Aorta (tissue), 5 donors: ENCODE data around the gene NDUFAF5. TPM values are rescaled to one million over a fixed set of nuclear protein-coding genes. Genes with fewer than 3 reads are reported as not detected.

Source experiments
- ATAC-seq: fragments of 200-7000 bp; cut with Tn5 transposase; one replicate; pipeline ENCODE4 v1.9.1; 2022; ENCODE audit warnings: moderate library complexity; ENCODE audit not compliant: low FRiP score
- DNase-seq, 2 donors: peaks; one replicate each; pipeline ENCODE4 v3.0.0-alpha.2; 2020
- H3K27ac ChIP-seq, 2 donors: one replicate each; pipeline ENCODE4 v1.5.1; 2013; ENCODE audit warnings: low read length in 2 of 2, mild to moderate bottlenecking in 2 of 2, moderate library complexity in 2 of 2, control low read depth in 1 of 2, inconsistent platforms in 1 of 2, low read depth in 1 of 2
- H3K27me3 ChIP-seq, 2 donors: one replicate each; pipeline ENCODE4 v1.6.1; 2013; ENCODE audit warnings: control low read depth in 1 of 2, low read length in 1 of 2, mild to moderate bottlenecking in 1 of 2, moderate library complexity in 1 of 2; ENCODE audit not compliant: insufficient read depth in 2 of 2, control insufficient read depth in 1 of 2
- H3K36me3 ChIP-seq, 2 donors: one replicate each; pipeline ENCODE4 v1.6.1; 2013; ENCODE audit warnings: control low read depth in 1 of 2, low read length in 1 of 2, mild to moderate bottlenecking in 1 of 2; ENCODE audit not compliant: insufficient read depth in 2 of 2, control insufficient read depth in 1 of 2
- H3K4me1 ChIP-seq, 2 donors: one replicate each; pipeline ENCODE4 v1.6.1; 2013; ENCODE audit warnings: low read length in 2 of 2, control low read depth in 1 of 2, mild to moderate bottlenecking in 1 of 2, moderate library complexity in 1 of 2; ENCODE audit not compliant: insufficient read depth in 2 of 2, control insufficient read depth in 1 of 2
- H3K4me3 ChIP-seq, 2 donors: one replicate each; pipeline ENCODE4 v1.5.1; 2013; ENCODE audit warnings: low read length in 2 of 2, control low read depth in 1 of 2, mild to moderate bottlenecking in 1 of 2
- H3K9me3 ChIP-seq: one replicate; pipeline ENCODE4 v1.6.1; 2013; ENCODE audit warnings: mild to moderate bottlenecking, low read length; ENCODE audit not compliant: control insufficient read depth
- WGBS, 2 donors: extraction: QIAGEN DNeasy Blood & Tissue Kit; methylation state at CpG; one replicate each; pipeline ENCODE4 v1.1.7; 2013; 5-methylcytosine and 5-hydroxymethylcytosine counted together
- intact Hi-C, 2 donors: fragments of 100-400 bp; cut with DNase I; formaldehyde crosslinking; loops; one replicate each; pipeline versions ENCODE4 v1.14.2 to v1.15.0; 2022
- polyA plus RNA-seq, 2 donors: library from polyadenylated mRNA; stranded (reverse); fragments of 200-250 nt; gene quantifications; one replicate each; pipeline ENCODE4 v1.2.3, GENCODE V29; 2013
- total RNA-seq, 2 donors: library from RNA; stranded (reverse); fragmentation: NEBNext Ultra II Directional; extraction: Animal tissue kit (Norgen Biotek cat#: 25700); gene quantifications; one replicate each; pipeline ENCODE4 v1.2.1, GENCODE V29; 2021
- donor health status: healthy with polysubstance abuse.
- donor health status: Bipolar disorder and iron deficiency.
- donor health status: DM: no; HTN: no; CAD: no.
- donor health status: DM: no; HTN: no; CAD: no.
- donor health status: DM: yes; HTN: yes; CAD: no.

The NDUFAF5 gene
- total and polyA plus RNA-seq, 4 donors, result 23.5 to 27.0 (median 25.0) TPM

DNA sequence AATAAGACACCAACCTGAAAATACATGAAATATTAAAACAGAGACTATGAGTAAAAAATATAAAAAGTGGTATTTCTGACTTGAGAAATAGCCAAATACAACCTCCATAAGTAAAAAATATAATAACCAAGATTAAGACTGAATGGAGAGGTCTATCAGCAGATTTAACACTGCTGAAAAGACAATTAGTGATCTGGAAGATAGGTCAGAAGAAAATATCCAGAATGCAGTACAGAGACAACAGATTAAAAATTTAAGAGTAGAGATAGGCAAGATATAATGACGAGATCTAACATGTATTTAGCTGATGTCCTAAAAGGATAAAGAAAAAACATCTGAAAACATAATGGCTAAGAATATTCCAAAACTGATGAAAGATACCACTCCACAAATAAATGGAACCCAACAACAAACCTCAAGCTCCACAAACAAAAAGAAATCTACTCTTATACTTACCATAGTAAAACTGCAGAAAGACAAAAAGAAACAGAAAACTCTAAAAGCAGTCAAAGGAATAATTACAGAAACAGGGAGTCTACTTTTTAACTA, 18.9 kb upstream of the NDUFAF5 start:
- Histone ChIP-seq H3K4me3 (no peak overlapping the region), H3K27ac (no peak overlapping the region), H3K9me3 (no peaks in the 10 kb centered on the region), H3K4me1 (no peaks in the 10 kb centered on the region), H3K27me3 (peaks cover 0 to 2% of the 10 kb centered on the region in 2 donors), H3K36me3 (peaks cover 0 to 5% of the 10 kb centered on the region in 2 donors)
- no peak for DNase-seq
- no peak for ATAC-seq
- 90 to 99% methylated on average over 1 of the region's 1 CpG for WGBS, 2 donors
- intact Hi-C loops, result loop anchor here in 1 of 2 donors (10.0 kb wide), 1 partner anchor 441 kb away; no protein-coding TSS in a partner anchor

DNA sequence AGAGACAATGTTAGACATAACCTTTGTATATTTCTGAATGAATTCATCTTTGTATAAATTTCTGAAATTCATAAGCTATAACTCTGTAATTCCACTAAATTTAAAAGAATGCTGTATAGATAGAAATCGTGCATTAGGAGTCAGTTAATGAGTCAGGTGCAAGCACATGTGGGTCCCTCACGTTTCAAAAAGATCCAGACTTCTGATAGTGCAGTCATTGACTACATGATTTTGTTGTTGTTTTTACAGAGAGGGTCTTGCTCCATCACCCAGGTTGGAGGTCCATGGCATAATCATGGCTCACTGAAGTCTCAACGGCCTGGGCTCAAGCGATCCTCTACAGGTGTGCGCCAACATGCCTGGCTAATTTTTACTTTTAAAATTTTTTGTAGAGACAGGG, 14.7 kb upstream of the NDUFAF5 start:
- Histone ChIP-seq H3K27ac (no peak overlapping the region), H3K4me1 (no peaks in the 10 kb centered on the region), H3K27me3 (peaks cover 0 to 2% of the 10 kb centered on the region in 2 donors), H3K36me3 (peaks cover 0 to 5% of the 10 kb centered on the region in 2 donors), H3K9me3 (no peaks in the 10 kb centered on the region), H3K4me3 (no peak overlapping the region)
- DNase-seq (no peak), ATAC-seq (no peak)
- intact Hi-C loops, result loop anchor here (5.0 kb wide), 2 partner anchors 648 to 653 kb away; no protein-coding TSS in a partner anchor
- WGBS, 2 donors, result 86% methylated on average over 5 of the region's 5 CpGs

DNA sequence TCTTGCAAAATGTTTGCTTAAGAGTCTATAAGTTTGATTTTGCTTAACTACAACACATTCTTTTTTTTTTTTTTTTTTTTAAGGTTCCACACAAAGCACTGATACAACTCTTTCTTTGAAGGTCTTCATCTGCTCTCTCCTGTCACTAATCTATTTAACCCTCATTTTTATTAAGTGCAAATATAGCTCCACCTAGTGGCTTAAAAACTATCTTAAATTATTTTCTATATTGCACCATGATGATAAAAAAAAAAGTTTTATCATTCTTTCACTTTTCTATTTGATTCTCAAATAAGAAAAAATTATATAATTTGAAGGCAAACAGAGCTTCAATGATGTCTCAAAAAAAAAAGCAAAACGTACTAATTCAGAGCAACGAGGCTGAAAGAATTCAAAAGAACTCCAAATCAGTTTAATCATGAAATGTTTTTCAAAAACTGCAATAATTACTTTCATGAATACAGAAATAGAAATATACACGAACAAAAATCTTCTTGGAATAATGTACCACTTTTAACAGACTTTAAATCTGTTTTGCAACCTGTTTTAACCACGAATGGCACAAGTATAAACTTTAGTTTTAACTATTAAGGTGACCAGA, 12.9 kb upstream of the NDUFAF5 start:
- WGBS, 2 donors, result 54 to 55% methylated on average over 4 of the region's 4 CpGs
- peaks cover 4 to 8% of the 10 kb centered on the region in 2 donors for H3K36me3 ChIP-seq
- H3K27me3 ChIP-seq, result peaks cover 0 to 2% of the 10 kb centered on the region in 2 donors
- intact Hi-C loops, result loop anchor here (5.0 kb wide), 2 partner anchors 650 to 655 kb away; no protein-coding TSS in a partner anchor
- H3K4me3 ChIP-seq, result no peak overlapping the region
- H3K4me1 ChIP-seq, result no peaks in the 10 kb centered on the region
- no peaks in the 10 kb centered on the region for H3K9me3 ChIP-seq
- no peak overlapping the region for H3K27ac ChIP-seq
- DNase-seq (no peak), ATAC-seq (no peak)

DNA sequence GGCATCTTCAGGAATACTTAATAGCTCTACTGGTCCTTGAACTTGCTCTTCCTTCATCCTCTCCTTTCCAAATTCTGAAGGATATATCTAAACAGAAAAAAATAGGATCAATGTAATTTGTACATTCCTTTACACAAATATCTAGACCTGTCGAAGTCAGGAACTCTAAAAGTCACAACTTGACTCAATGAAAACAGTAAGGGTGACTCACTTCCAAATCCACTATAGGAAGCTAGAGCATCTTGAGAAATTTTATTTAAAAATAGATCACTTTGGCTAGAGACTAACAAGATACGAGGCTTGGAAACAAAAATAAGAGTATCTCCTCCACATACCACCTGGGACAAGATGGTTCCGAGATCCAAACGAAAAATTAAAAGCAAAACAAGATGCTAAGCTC, 12.3 kb upstream of the NDUFAF5 start:
- Histone ChIP-seq H3K9me3 (no peaks in the 10 kb centered on the region), H3K4me3 (no peak overlapping the region), H3K4me1 (no peaks in the 10 kb centered on the region), H3K36me3 (peaks cover 4 to 7% of the 10 kb centered on the region in 2 donors), H3K27me3 (peaks cover 0 to 2% of the 10 kb centered on the region in 2 donors), H3K27ac (no peak overlapping the region)
- ATAC-seq (no peak), DNase-seq (no peak)
- intact Hi-C loops, result loop anchor here (5.0 kb wide), 2 partner anchors 650 to 655 kb away; no protein-coding TSS in a partner anchor
- 65 to 75% methylated on average over 4 of the region's 4 CpGs for WGBS, 2 donors

DNA sequence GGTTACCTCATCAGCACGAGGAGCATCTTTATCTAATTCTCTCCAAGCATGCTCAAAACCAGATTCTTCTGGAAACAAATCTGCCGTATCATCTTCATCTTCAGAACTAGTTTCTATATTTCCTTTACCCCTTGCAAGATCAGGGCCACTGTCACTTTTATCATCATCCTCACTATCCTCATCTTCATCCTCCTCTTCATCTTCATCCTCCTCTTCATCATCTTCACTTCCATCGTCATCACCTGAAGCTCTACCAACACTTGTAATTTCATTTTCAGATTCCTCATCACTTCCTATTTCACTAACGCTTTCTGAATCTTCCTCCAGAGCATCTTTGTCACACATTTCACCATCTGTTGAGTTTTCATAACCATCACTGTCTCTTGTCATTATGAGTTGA, 9.0 kb upstream of the NDUFAF5 start:
- peaks cover 2 to 4% of the 10 kb centered on the region in 2 donors for H3K36me3 ChIP-seq

DNA sequence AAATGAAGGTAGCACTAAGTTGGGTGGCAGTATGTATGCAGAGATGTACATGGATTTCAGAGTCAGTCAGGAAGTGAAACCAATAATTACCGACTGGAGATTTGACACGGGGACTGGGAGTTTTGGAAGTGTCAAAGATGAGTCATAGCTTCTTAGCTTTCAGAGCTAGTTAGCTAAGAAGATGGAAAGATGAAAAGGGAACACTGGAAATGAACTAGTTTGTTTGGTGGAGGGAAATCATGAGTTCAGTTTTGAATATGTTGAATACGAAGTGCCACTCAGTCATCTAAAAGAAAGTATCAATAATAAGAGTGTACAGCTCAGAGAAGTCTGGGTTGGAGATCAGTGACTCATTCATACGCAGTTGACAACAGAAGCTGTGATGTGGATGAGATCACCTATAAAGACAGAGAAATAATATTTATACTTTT, 7.6 kb upstream of the NDUFAF5 start:
- 73% methylated on average over 4 of the region's 4 CpGs for WGBS, 2 donors
- Histone ChIP-seq H3K27ac (no peak overlapping the region), H3K4me3 (no peak overlapping the region), H3K36me3 (peaks cover 2 to 4% of the 10 kb centered on the region in 2 donors), H3K27me3 (no peaks in the 10 kb centered on the region), H3K4me1 (no peaks in the 10 kb centered on the region), H3K9me3 (no peaks in the 10 kb centered on the region)
- intact Hi-C loops, result no loop called here
- no peak for ATAC-seq
- no peak for DNase-seq

More for the DNA sequence above, 9.0 kb upstream of the NDUFAF5 start:
- Histone ChIP-seq H3K9me3 (no peaks in the 10 kb centered on the region), H3K4me1 (no peaks in the 10 kb centered on the region), H3K27ac (no peak overlapping the region), H3K27me3 (no peaks in the 10 kb centered on the region), H3K4me3 (no peak overlapping the region)
- intact Hi-C loops, result no loop called here
- 86 to 88% methylated on average over 4 of the region's 4 CpGs for WGBS, 2 donors
- DNase-seq, result no peak
- ATAC-seq, result no peak

DNA sequence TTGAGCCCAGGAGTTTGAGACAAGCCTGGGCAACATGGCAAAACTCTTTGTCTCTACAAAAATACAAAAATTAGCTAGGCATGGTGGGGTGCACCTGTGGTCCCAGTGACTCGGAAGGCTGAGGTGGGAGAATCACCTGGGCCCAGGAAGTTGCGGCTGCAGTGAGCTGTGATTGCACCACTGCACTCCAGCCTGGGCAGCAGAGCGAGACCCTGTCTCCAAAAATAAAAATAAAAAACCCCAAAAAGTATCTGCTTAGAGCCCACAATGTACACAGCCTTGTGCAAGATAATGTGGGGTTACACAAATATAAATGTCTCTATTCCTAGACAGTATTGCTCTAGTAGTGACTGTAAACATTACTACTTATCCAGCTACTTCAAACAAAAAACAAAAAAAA, 6.0 kb upstream of the NDUFAF5 start:
- H3K4me1 ChIP-seq, result no peaks in the 10 kb centered on the region
- peaks cover 2 to 4% of the 10 kb centered on the region in 2 donors for H3K36me3 ChIP-seq
- no peak for ATAC-seq
- no peaks in the 10 kb centered on the region for H3K9me3 ChIP-seq
- WGBS, 2 donors, result 95 to 100% methylated on average over 3 of the region's 3 CpGs
- H3K27me3 ChIP-seq, result no peaks in the 10 kb centered on the region
- H3K27ac ChIP-seq, result no peak overlapping the region
- no peak for DNase-seq
- no peak overlapping the region for H3K4me3 ChIP-seq
- intact Hi-C loops, result no loop called here

DNA sequence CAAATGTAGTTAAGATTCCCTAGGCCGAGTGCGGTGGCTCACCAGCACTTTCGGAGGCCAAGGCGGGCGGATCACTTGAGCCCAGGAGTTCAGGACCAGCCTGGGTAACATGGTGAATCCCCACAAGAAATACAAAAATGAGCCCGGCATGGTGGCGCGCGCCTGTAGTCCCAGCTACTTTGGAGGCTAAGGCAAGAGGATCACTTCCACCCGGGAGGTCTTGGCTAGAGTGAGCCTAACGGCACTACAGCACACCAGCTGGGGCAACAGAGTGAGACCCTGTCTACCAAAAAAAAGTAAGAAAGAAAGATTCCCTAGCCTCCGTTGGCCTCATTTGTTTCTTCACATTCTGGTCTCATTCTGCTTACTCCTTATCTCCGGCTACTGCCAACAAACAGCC, 1.3 kb upstream of the NDUFAF5 start:
- no peak for ATAC-seq
- Histone ChIP-seq H3K4me3 (peak overlapping the region in 1 of 2 donors; percentile 14), H3K36me3 (no peaks in the 10 kb centered on the region), H3K27me3 (no peaks in the 10 kb centered on the region), H3K9me3 (no peaks in the 10 kb centered on the region), H3K4me1 (peaks cover 0 to 6% of the 10 kb centered on the region in 2 donors), H3K27ac (no peak overlapping the region)
- intact Hi-C loops, result loop anchor here in 1 of 2 donors (10.0 kb wide), 1 partner anchor 459 kb away; no protein-coding TSS in a partner anchor
- WGBS, 2 donors, result 89 to 92% methylated on average over 13 of the region's 13 CpGs
- no peak for DNase-seq
